Stimulated activated memory B cell treated with anti-CD40 and anti-IgM and Interleukin-4, amounts not matched to agents 10 μg/mL and 1 μg/mL and 100 μg/mL, for 72 hours (primary cell): ENCODE results near the gene TAF5L.

ENCODE experiments used
- ATAC-seq: fragments of 150-1000 bp; cut with Tn5 transposase; 2 replicates; pipeline ENCODE4 v1.10.0; 2021
- H3K27ac Mint-ChIP-seq: one replicate; pipeline ENCODE4 v1.8.0; 2022; ENCODE audit warnings: mild to moderate bottlenecking, mixed read lengths
- H3K27me3 Mint-ChIP-seq: one replicate; pipeline ENCODE4 v1.8.0; 2022; ENCODE audit warnings: mixed read lengths
- H3K36me3 Mint-ChIP-seq: one replicate; pipeline ENCODE4 v1.8.0; 2022; ENCODE audit warnings: mixed read lengths
- H3K4me1 Mint-ChIP-seq: one replicate; pipeline ENCODE4 v1.8.0; 2022; ENCODE audit warnings: mixed read lengths
- H3K4me3 Mint-ChIP-seq: one replicate; pipeline ENCODE4 v1.8.0; 2022; ENCODE audit warnings: mild to moderate bottlenecking, moderate library complexity, mixed read lengths
- H3K9me3 Mint-ChIP-seq: one replicate; pipeline ENCODE4 v1.8.0; 2022; ENCODE audit warnings: mixed read lengths

Gene TAF5L

GRCh38 chr1:229554886-229555621 is 70.9 kb downstream of the TAF5L start:
- no peak overlapping the region for H3K27ac Mint-ChIP-seq
- H3K36me3 Mint-ChIP-seq = no peaks in the 10 kb centered on the region
- H3K4me3 Mint-ChIP-seq = no peak overlapping the region
- H3K9me3 Mint-ChIP-seq = no peaks in the 10 kb centered on the region
- no peaks in the 10 kb centered on the region for H3K27me3 Mint-ChIP-seq
- ATAC-seq = no peak
- H3K4me1 Mint-ChIP-seq = peaks cover 69% of the 10 kb centered on the region

- Mint-ChIP-seq H3K36me3 (peaks cover 12% of the 10 kb centered on the region), H3K9me3 (no peaks in the 10 kb centered on the region), H3K4me3 (no peak overlapping the region), H3K4me1 (peaks cover 58% of the 10 kb centered on the region), H3K27me3 (no peaks in the 10 kb centered on the region), H3K27ac (no peak overlapping the region)
- no peak for ATAC-seq
These were observed 72.2 kb downstream of the TAF5L start for GRCh38 chr1:229553621-229554130.

- H3K9me3 Mint-ChIP-seq = no peaks in the 10 kb centered on the region
- peaks cover 57% of the 10 kb centered on the region for H3K4me1 Mint-ChIP-seq
- H3K27ac Mint-ChIP-seq = peak overlapping the region; percentile 25
- no peak for ATAC-seq
- peaks cover 13% of the 10 kb centered on the region for H3K36me3 Mint-ChIP-seq
- no peak overlapping the region for H3K4me3 Mint-ChIP-seq
- H3K27me3 Mint-ChIP-seq = no peaks in the 10 kb centered on the region
These were observed 73.2 kb downstream of the TAF5L start for GRCh38 chr1:229552732-229553131.

- no peak for ATAC-seq
- Mint-ChIP-seq H3K4me3 (no peak overlapping the region), H3K9me3 (no peaks in the 10 kb centered on the region), H3K27ac (no peak overlapping the region), H3K4me1 (peaks cover 40% of the 10 kb centered on the region), H3K36me3 (peaks cover 22% of the 10 kb centered on the region), H3K27me3 (no peaks in the 10 kb centered on the region)
These were observed 74.9 kb downstream of the TAF5L start for GRCh38 chr1:229550812-229551567.

GRCh38 chr1:229547542-229547941 is 78.4 kb downstream of the TAF5L start:
- H3K4me3 Mint-ChIP-seq = no peak overlapping the region
- ATAC-seq = no peak
- H3K36me3 Mint-ChIP-seq = peaks cover 54% of the 10 kb centered on the region
- no peaks in the 10 kb centered on the region for H3K27me3 Mint-ChIP-seq
- no peak overlapping the region for H3K27ac Mint-ChIP-seq
- no peaks in the 10 kb centered on the region for H3K9me3 Mint-ChIP-seq
- H3K4me1 Mint-ChIP-seq = peaks cover 15% of the 10 kb centered on the region

GRCh38 chr1:229544587-229544986 is 81.3 kb downstream of the TAF5L start:
- Mint-ChIP-seq H3K4me1 (peaks cover 10% of the 10 kb centered on the region), H3K27me3 (no peaks in the 10 kb centered on the region), H3K9me3 (no peaks in the 10 kb centered on the region), H3K27ac (no peak overlapping the region), H3K36me3 (peaks cover 69% of the 10 kb centered on the region), H3K4me3 (no peak overlapping the region)
- no peak for ATAC-seq
